HepG2 (cell line): ENCODE measurements around the gene TRIM66. TPM values are rescaled to one million over a fixed set of nuclear protein-coding genes. Genes with fewer than 3 reads are reported as not detected.

Experiments
- ATAC-seq: fragments of 200-7000 bp; cut with Tn5 transposase; 3 replicates; pipeline ENCODE4 v1.9.1; 2020; ENCODE audit warnings: mild to moderate bottlenecking, moderate library complexity
- BruUV-seq: library from RNA; stranded (reverse); fragments of 400-500 nt; replicated peaks from 2 replicates; lab custom pipeline; 2021; lab: Mats Ljungman, UMichigan
- CTCF ChIA-PET: fragments of 300-600 bp; formaldehyde crosslinking; extraction: SDS; loops from one replicate; lab custom pipeline; 2021; ENCODE audit warnings: low total read pairs, inconsistent platforms, low intra/inter-chr PET ratio; lab: Yijun Ruan, JAX
- POLR2A ChIA-PET: fragments of 350-600 bp; sonication (Branson Sonifier 250); formaldehyde crosslinking; loops from one replicate; lab custom pipeline; 2020; ENCODE audit warnings: antibody characterized with exemption, inconsistent platforms; lab: Yijun Ruan, JAX
- DNase-seq: peaks from one replicate; pipeline ENCODE4 v3.0.0-alpha.2; 2015; ENCODE audit warnings: low spot score
- FAIRE-seq: peaks from 3 replicates; lab custom pipeline; 2011; peaks lifted over from hg19 to GRCh38; lab: Jason Lieb, UNC
- H2AFZ ChIP-seq: one replicate; pipeline ENCODE4 v1.6.1; 2011; ENCODE audit warnings: low read length, inconsistent platforms
- H3K27ac ChIP-seq: fragments of 300-600 bp; 3 replicates; pipeline ENCODE4 v1.8.0; 2011; ENCODE audit warnings: mixed run types, mild to moderate bottlenecking, mixed read lengths, low read length, inconsistent platforms; ENCODE audit not compliant: insufficient read depth; ENCODE audit errors: extremely low read length
- H3K27me3 ChIP-seq, 2 experiments: fragments of 200-600 bp in 1 of 2; 2 replicates in 1 of 2; 3 replicates in 1 of 2; pipeline versions ENCODE4 v1.6.0 to v1.8.0; 2011; ENCODE audit warnings: low read length in 2 of 2, mild to moderate bottlenecking in 2 of 2, moderate library complexity in 2 of 2, inconsistent platforms in 1 of 2; ENCODE audit not compliant: insufficient read depth in 2 of 2, control insufficient read depth in 1 of 2
- H3K36me3 ChIP-seq, 2 experiments: fragments of 200-600 bp in 1 of 2; replicated peaks in 1 of 2; 2 replicates in 1 of 2; 3 replicates in 1 of 2; pipeline versions ENCODE4 v1.5.1 to v1.8.0; 2011; ENCODE audit warnings: low read length in 2 of 2, inconsistent platforms in 1 of 2; ENCODE audit not compliant: insufficient read depth in 2 of 2, control insufficient read depth in 1 of 2
- H3K4me1 ChIP-seq: 2 replicates; pipeline ENCODE4 v1.5.1; 2012; ENCODE audit warnings: low read length, inconsistent platforms; ENCODE audit not compliant: insufficient read depth
- H3K4me2 ChIP-seq: 2 replicates; pipeline ENCODE4 v1.6.0; 2011; ENCODE audit warnings: low read depth, low read length, inconsistent platforms
- H3K4me3 ChIP-seq, 3 experiments: fragments of 200-600 bp in 1 of 3; sonication (generic), shearing (Covaris generic) in 1 of 3; replicated peaks in 1 of 3; 2 replicates each; pipeline ENCODE4 v1.5.1; 2011 to 2016; ENCODE audit warnings: low read length in 3 of 3, inconsistent platforms in 2 of 3, low read depth in 2 of 3, mild to moderate bottlenecking in 2 of 3, control low read depth in 1 of 3, mixed read lengths in 1 of 3; ENCODE audit not compliant: insufficient read depth in 1 of 3
- H3K79me2 ChIP-seq: one replicate; pipeline ENCODE4 v1.6.1; 2011; ENCODE audit warnings: low read length, inconsistent platforms; ENCODE audit not compliant: insufficient read depth
- H3K9ac ChIP-seq: 2 replicates; pipeline ENCODE4 v1.6.0; 2011; ENCODE audit warnings: mild to moderate bottlenecking, low read depth, low read length, inconsistent platforms; ENCODE audit not compliant: insufficient read depth
- H3K9me3 ChIP-seq: 2 replicates; pipeline ENCODE4 v1.5.1; 2012; ENCODE audit warnings: mild to moderate bottlenecking, low read length
- H4K20me1 ChIP-seq: 2 replicates; pipeline ENCODE4 v1.6.0; 2011; ENCODE audit warnings: inconsistent platforms, mild to moderate bottlenecking, low read length, moderate library complexity; ENCODE audit not compliant: insufficient read depth
- ATF1 ChIP-seq: IDR thresholded peaks from 2 replicates; pipeline ENCODE4 v1.6.1; 2016; ENCODE audit warnings: mild to moderate bottlenecking, control low read depth
- BORCS8-MEF2B ChIP-seq: sonication (generic); formaldehyde crosslinking; IDR thresholded peaks from 2 replicates; pipeline ENCODE4 v1.8.0; 2022; ENCODE audit warnings: mild to moderate bottlenecking, missing genetic modification reagents
- CEBPG ChIP-seq: IDR thresholded peaks from 2 replicates; pipeline ENCODE4 v1.6.1; 2016
- IRF1 ChIP-seq: sonication (generic); formaldehyde crosslinking; IDR thresholded peaks from 2 replicates; pipeline ENCODE4 v1.4.0; 2020; ENCODE audit warnings: low read depth, mild to moderate bottlenecking, missing genetic modification reagents
- KMT2B ChIP-seq: IDR thresholded peaks from 2 replicates; pipeline ENCODE4 v1.6.1; 2016; ENCODE audit warnings: missing genetic modification reagents, missing compliant biosample characterization
- MED8 ChIP-seq: sonication (generic); formaldehyde crosslinking; IDR thresholded peaks from 2 replicates; pipeline ENCODE4 v1.8.1; 2023; ENCODE audit warnings: mild to moderate bottlenecking, missing genetic modification reagents; ENCODE audit not compliant: insufficient replicate concordance
- PAXIP1 ChIP-seq: sonication (generic); formaldehyde crosslinking; conservative IDR thresholded peaks from 2 replicates; pipeline ENCODE4 v1.4.0; 2020; ENCODE audit warnings: mild to moderate bottlenecking, missing genetic modification reagents, moderate library complexity
- RAD21 ChIP-seq: fragments of 450-650 bp; formaldehyde crosslinking; IDR thresholded peaks from 2 replicates; pipeline ENCODE4 v1.5.0; 2020; ENCODE audit warnings: mild to moderate bottlenecking
- RAD51 ChIP-seq: fragments of 450-650 bp; IDR thresholded peaks from 2 replicates; pipeline ENCODE4 v1.6.1; 2016; ENCODE audit warnings: borderline replicate concordance
- ZBTB20 ChIP-seq: sonication (generic); formaldehyde crosslinking; IDR thresholded peaks from 2 replicates; pipeline ENCODE4 v1.8.1; 2023; ENCODE audit warnings: missing genetic modification reagents, low read depth, mild to moderate bottlenecking, borderline replicate concordance
- ZNF224 ChIP-seq: sonication (generic); formaldehyde crosslinking; IDR thresholded peaks from 2 replicates; pipeline ENCODE4 v1.5.0; 2020; ENCODE audit warnings: mild to moderate bottlenecking, missing genetic modification reagents
- ZNF468 ChIP-seq: sonication (generic); formaldehyde crosslinking; IDR thresholded peaks from 2 replicates; pipeline ENCODE4 v1.8.0; 2022; ENCODE audit warnings: mild to moderate bottlenecking, moderate library complexity, missing genetic modification reagents
- ZNF713 ChIP-seq: sonication (generic); formaldehyde crosslinking; IDR thresholded peaks from 2 replicates; pipeline ENCODE4 v1.4.0; 2020; ENCODE audit warnings: mild to moderate bottlenecking, missing genetic modification reagents
- whole genome bisulfite sequencing: methylation state at CpG from one replicate; pipeline ENCODE4 v1.1.6; 2017; ENCODE audit warnings: low lambda C conversion rate; 5-methylcytosine and 5-hydroxymethylcytosine counted together
- in situ Hi-C: cut with HindIII; loops from 2 replicates; pipeline ENCODE4 v1.10.0; 2017; ENCODE audit warnings: low pct_unique_long_range_greater_than_20kb; ENCODE audit not compliant: extremely low pct_ligation_motif_present
- intact Hi-C: fragments of 100-400 bp; cut with micrococcal nuclease; formaldehyde crosslinking; loops from one replicate; pipeline ENCODE4 v1.10.0; 2022; ENCODE audit not compliant: unreplicated experiment
- polyA plus RNA-seq, 8 experiments: library from polyadenylated mRNA; depleted of rRNA in 3 of 8; stranded (reverse) in 7 of 8; unstranded in 1 of 8; fragments of >200 nt; fragmentation: Illumina TruSeq in 4 of 8; extraction: Trizol in 4 of 8; gene quantifications; 2 replicates each; pipeline versions ENCODE4 v1.2.1 to v1.2.3, GENCODE V29; 2011 to 2016; ENCODE audit warnings: low read depth in 4 of 8, missing spikeins in 1 of 8, mixed read lengths in 1 of 8; ENCODE audit not compliant: insufficient read depth in 1 of 8
- total RNA-seq, 5 experiments: library from RNA; depleted of rRNA; stranded (reverse); fragments of >200 nt; fragmentation: Illumina TruSeq; extraction: Trizol; gene quantifications; 2 replicates each; pipeline ENCODE4 v1.2.3, GENCODE V29; 2016; ENCODE audit warnings: low read depth in 1 of 5
- TF ChIP-seq, protein P1 (sequence below), 2 experiments: fragments of 450-650 bp in 1 of 2; sonication (generic) in 1 of 2; formaldehyde crosslinking; IDR thresholded peaks; 2 replicates each; pipeline versions ENCODE4 v1.5.0 to v1.8.0; 2020 to 2022; ENCODE audit warnings: mild to moderate bottlenecking in 1 of 2, missing genetic modification reagents in 1 of 2
- TF ChIP-seq, protein P2 (sequence below): sonication (generic); formaldehyde crosslinking; IDR thresholded peaks from 2 replicates; pipeline ENCODE4 v1.5.0; 2020; ENCODE audit warnings: mild to moderate bottlenecking, missing genetic modification reagents

Gene TRIM66
- total and polyA plus RNA-seq, 2 of the 13 experiments (the other 11 are each of a cell fraction or from before 2014, with no cell fraction given), result 4.9 to 6.1 TPM

DNA sequence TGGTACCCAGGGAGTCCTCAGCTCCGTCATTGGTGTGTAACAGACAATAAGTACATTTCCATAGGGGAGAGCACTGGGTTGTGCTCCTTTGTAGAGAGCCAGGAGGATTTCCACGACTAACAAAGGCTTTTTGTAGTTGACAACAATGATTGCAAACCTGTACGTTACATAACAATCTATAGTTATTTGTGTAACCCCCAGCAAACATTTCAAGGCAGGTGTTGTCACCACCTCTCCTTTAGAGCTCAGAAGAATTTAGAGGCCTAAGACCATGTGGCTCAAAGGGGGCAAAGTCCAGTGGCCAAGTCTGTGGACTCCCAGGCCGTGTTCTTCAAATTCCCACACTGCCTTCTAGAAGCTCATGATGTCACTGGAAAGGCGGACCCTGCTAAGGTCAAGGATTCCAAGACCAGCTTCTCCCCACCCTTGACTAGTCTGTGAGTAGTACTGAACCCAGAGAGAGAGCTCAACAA is 15.9 kb upstream of the TRIM66 start (continued):
- TF ChIP-seq, protein P1, sequence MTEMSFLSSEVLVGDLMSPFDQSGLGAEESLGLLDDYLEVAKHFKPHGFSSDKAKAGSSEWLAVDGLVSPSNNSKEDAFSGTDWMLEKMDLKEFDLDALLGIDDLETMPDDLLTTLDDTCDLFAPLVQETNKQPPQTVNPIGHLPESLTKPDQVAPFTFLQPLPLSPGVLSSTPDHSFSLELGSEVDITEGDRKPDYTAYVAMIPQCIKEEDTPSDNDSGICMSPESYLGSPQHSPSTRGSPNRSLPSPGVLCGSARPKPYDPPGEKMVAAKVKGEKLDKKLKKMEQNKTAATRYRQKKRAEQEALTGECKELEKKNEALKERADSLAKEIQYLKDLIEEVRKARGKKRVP (CRISPR knock-in tag; IDR thresholded peaks at IDR 0.05), result 0 out of 4 replicates have a peak, but pooled peaks of 1 of the 2 experiments have one; percentile 53
- TF ChIP-seq KMT2B (CRISPR knock-in tag) (no peak), ZNF468 (CRISPR knock-in tag) (no peak), PAXIP1 (CRISPR knock-in tag) (peak; percentile 16; the same call in 1 of the 2 replicates), ZBTB20 (CRISPR knock-in tag) (no peak), ZNF224 (CRISPR knock-in tag) (no peak), BORCS8-MEF2B (CRISPR knock-in tag) (peak; percentile 38; the same call in 1 of the 2 replicates)

- peaks cover 35% of the 10 kb centered on the region for H3K4me1 ChIP-seq
- no peak overlapping the region for H3K9ac ChIP-seq
- no peak for FAIRE-seq
- H3K27ac ChIP-seq, result no peak overlapping the region
- peaks cover 11 to 55% of the 10 kb centered on the region in 2 experiments for H3K36me3 ChIP-seq
- ChIA-PET CTCF (no interaction called here), POLR2A (interaction anchor here (1.3 kb wide), 1 partner anchor 9 kb away, joined by 3 read pairs; no protein-coding TSS in a partner anchor)
- H3K4me3 ChIP-seq, result no peak overlapping the region
- no peak for ATAC-seq
- H3K79me2 ChIP-seq, result no peaks in the 10 kb centered on the region
- no peaks in the 10 kb centered on the region for H3K27me3 ChIP-seq
- no peak overlapping the region for H2AFZ ChIP-seq
- no peak for DNase-seq
- no peak overlapping the region for H3K4me2 ChIP-seq
- no peaks in the 10 kb centered on the region for H3K9me3 ChIP-seq
- H4K20me1 ChIP-seq, result no peaks in the 10 kb centered on the region; the same call in 1 of the 2 replicates
- WGBS, result 93% methylated on average over 3 of the region's 3 CpGs
- in situ Hi-C loops (loop anchor here (5.0 to 25.0 kb wide), 2 partner anchors 115 to 265 kb away; partner anchors contain the start of gene TMEM9B), intact Hi-C loops (loop anchor here (10.0 kb wide), 1 partner anchor 58 kb away; no protein-coding TSS in a partner anchor)
- no TSS peak for BruUV-seq
- TF ChIP-seq, protein P2, sequence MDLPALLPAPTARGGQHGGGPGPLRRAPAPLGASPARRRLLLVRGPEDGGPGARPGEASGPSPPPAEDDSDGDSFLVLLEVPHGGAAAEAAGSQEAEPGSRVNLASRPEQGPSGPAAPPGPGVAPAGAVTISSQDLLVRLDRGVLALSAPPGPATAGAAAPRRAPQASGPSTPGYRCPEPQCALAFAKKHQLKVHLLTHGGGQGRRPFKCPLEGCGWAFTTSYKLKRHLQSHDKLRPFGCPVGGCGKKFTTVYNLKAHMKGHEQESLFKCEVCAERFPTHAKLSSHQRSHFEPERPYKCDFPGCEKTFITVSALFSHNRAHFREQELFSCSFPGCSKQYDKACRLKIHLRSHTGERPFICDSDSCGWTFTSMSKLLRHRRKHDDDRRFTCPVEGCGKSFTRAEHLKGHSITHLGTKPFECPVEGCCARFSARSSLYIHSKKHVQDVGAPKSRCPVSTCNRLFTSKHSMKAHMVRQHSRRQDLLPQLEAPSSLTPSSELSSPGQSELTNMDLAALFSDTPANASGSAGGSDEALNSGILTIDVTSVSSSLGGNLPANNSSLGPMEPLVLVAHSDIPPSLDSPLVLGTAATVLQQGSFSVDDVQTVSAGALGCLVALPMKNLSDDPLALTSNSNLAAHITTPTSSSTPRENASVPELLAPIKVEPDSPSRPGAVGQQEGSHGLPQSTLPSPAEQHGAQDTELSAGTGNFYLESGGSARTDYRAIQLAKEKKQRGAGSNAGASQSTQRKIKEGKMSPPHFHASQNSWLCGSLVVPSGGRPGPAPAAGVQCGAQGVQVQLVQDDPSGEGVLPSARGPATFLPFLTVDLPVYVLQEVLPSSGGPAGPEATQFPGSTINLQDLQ (CRISPR knock-in tag), result no peak
- TF ChIP-seq IRF1 (CRISPR knock-in tag) (no peak), ZNF713 (CRISPR knock-in tag) (no peak), MED8 (CRISPR knock-in tag) (no peak), ATF1 (CRISPR knock-in tag) (no peak), RAD21 (CRISPR knock-in tag) (no peak), CEBPG (CRISPR knock-in tag) (no peak), RAD51 (no peak)
Observed at GRCh38 chr11:8697054-8697453, 14.6 kb upstream of the TRIM66 start.
